Measurements from ENCODE around the gene PTMS.

The PTMS gene

GRCh38 chr12:6768437-6768914, 2.3 kb downstream of the PTMS start:
- H3K4me3 ChIP-seq (ENCODE audit: low read length): peak overlapping the region; percentile 71
- DNase-seq (ENCODE audit: low read depth): no peak
- TF ChIP-seq CTCF (IDR thresholded peaks at IDR 0.05; ENCODE audit: insufficient read depth, low read depth, low read length, missing control alignments): no peak

- H3K4me3 ChIP-seq (ENCODE audit: low read length): no peak overlapping the region
These were observed 2.8 kb downstream of the PTMS start for GRCh38 chr12:6768990-6769389.

GRCh38 chr12:6769666-6770065, 3.5 kb downstream of the PTMS start:
- no peak for TF ChIP-seq CTCF (IDR thresholded peaks at IDR 0.05; ENCODE audit: insufficient read depth, low read depth, low read length, missing control alignments)
- DNase-seq (ENCODE audit: low read depth): no peak
- no peak overlapping the region for H3K4me3 ChIP-seq (ENCODE audit: low read length)

More at GRCh38 chr12:6768990-6769389, 2.8 kb downstream of the PTMS start:
- no peak for DNase-seq (ENCODE audit: low read depth)
- TF ChIP-seq CTCF (IDR thresholded peaks at IDR 0.05; ENCODE audit: insufficient read depth, low read depth, low read length, missing control alignments): no peak

- no peak overlapping the region for H3K4me3 ChIP-seq (ENCODE audit: low read length)
- no peak for DNase-seq (ENCODE audit: low read depth)
- no peak for TF ChIP-seq CTCF (IDR thresholded peaks at IDR 0.05; ENCODE audit: insufficient read depth, low read depth, low read length, missing control alignments)
These were observed 3.9 kb downstream of the PTMS start for GRCh38 chr12:6770094-6770493.

- no peak overlapping the region for H3K4me3 ChIP-seq (ENCODE audit: low read length)
- no peak for TF ChIP-seq CTCF (IDR thresholded peaks at IDR 0.05; ENCODE audit: insufficient read depth, low read depth, low read length, missing control alignments)
- DNase-seq (ENCODE audit: low read depth): no peak
These were observed 4.4 kb downstream of the PTMS start for GRCh38 chr12:6770600-6770999.

- DNase-seq (ENCODE audit: low read depth): no peak
These were observed 4.9 kb downstream of the PTMS start for GRCh38 chr12:6771091-6771495.

More at GRCh38 chr12:6771091-6771495, 4.9 kb downstream of the PTMS start:
- no peak for TF ChIP-seq CTCF (IDR thresholded peaks at IDR 0.05; ENCODE audit: insufficient read depth, low read depth, low read length, missing control alignments)
- H3K4me3 ChIP-seq (ENCODE audit: low read length): no peak overlapping the region
